ENCODE data around the gene PHC2. TPM values are rescaled to one million over a fixed set of nuclear protein-coding genes. Genes with fewer than 3 reads are reported as not detected.

The PHC2 gene
- total and polyA plus RNA-seq, 2 of the 13 experiments (the other 11 are each of a cell fraction or from before 2014, with no cell fraction given): 52.5 to 84.9 TPM

DNA sequence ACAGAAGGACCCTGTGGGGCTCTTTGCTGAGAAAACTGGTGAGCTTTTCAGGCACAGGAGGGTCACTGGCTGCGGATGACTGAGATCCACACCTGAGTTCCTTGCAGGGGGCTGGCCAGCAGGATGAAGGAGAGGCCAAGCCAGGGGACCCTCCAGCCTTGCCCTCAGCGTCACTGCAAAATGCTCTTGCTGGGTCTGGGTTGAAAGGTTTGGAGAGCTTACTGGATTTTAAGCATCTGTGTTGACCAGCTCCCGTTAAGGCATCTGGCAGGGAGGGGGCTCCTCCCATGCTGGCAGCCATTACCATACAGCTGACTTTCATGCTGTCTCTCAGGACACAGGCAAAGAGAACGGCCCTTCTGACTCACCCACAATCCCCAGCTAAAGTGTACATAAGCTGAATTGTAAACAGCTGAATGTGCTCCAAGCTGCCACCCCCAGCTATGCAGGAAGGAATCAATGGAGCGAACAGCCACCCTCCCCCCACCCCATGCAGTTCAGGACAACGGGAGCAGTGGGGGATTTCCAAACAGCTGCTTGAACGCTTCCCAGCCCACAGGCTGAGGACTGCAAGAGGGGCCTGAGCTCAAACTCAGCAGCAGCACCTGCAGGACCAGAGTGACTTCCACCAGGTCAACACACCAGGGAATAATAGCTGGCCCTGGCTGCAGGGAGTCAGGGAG is 88.7 kb downstream of the PHC2 start (continued):
- TF ChIP-seq, protein P1, sequence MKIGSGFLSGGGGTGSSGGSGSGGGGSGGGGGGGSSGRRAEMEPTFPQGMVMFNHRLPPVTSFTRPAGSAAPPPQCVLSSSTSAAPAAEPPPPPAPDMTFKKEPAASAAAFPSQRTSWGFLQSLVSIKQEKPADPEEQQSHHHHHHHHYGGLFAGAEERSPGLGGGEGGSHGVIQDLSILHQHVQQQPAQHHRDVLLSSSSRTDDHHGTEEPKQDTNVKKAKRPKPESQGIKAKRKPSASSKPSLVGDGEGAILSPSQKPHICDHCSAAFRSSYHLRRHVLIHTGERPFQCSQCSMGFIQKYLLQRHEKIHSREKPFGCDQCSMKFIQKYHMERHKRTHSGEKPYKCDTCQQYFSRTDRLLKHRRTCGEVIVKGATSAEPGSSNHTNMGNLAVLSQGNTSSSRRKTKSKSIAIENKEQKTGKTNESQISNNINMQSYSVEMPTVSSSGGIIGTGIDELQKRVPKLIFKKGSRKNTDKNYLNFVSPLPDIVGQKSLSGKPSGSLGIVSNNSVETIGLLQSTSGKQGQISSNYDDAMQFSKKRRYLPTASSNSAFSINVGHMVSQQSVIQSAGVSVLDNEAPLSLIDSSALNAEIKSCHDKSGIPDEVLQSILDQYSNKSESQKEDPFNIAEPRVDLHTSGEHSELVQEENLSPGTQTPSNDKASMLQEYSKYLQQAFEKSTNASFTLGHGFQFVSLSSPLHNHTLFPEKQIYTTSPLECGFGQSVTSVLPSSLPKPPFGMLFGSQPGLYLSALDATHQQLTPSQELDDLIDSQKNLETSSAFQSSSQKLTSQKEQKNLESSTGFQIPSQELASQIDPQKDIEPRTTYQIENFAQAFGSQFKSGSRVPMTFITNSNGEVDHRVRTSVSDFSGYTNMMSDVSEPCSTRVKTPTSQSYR (CRISPR knock-in tag; IDR thresholded peaks at IDR 0.05; ENCODE audit: borderline replicate concordance): peak; percentile 99
- TF ChIP-seq, protein P2, sequence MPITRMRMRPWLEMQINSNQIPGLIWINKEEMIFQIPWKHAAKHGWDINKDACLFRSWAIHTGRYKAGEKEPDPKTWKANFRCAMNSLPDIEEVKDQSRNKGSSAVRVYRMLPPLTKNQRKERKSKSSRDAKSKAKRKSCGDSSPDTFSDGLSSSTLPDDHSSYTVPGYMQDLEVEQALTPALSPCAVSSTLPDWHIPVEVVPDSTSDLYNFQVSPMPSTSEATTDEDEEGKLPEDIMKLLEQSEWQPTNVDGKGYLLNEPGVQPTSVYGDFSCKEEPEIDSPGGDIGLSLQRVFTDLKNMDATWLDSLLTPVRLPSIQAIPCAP (CRISPR knock-in tag; IDR thresholded peaks at IDR 0.05; ENCODE audit: low read depth): no peak
- TF ChIP-seq ZMYM3 (CRISPR knock-in tag; IDR thresholded peaks at IDR 0.05) (no peak; the same call in 1 of the 2 replicates), PPARG (CRISPR knock-in tag; conservative IDR thresholded peaks at IDR 0.05) (peak; percentile 75), NR2C2 (CRISPR knock-in tag; IDR thresholded peaks at IDR 0.05; ENCODE audit: borderline replicate concordance) (no peak; the same call in 1 of the 2 replicates), XBP1 (CRISPR knock-in tag; IDR thresholded peaks at IDR 0.05) (no peak), POLR2G (IDR thresholded peaks at IDR 0.05; ENCODE audit: low read depth, low read length) (peak; percentile 63), TOE1 (CRISPR knock-in tag; IDR thresholded peaks at IDR 0.05) (no peak), ZNF274 (CRISPR knock-in tag; IDR thresholded peaks at IDR 0.05) (peak; percentile 31; the same call in 1 of the 2 replicates), NCOA2 (CRISPR knock-in tag; IDR thresholded peaks at IDR 0.05) (peak; percentile 87), E2F1 (CRISPR knock-in tag; IDR thresholded peaks at IDR 0.05) (no peak), NAIF1 (CRISPR knock-in tag; IDR thresholded peaks at IDR 0.05; ENCODE audit: borderline replicate concordance) (no peak), PLSCR1 (CRISPR knock-in tag; IDR thresholded peaks at IDR 0.05; ENCODE audit: borderline replicate concordance) (no peak), HOXA9 (CRISPR knock-in tag; IDR thresholded peaks at IDR 0.05; ENCODE audit: borderline replicate concordance) (no peak), ZNF367 (CRISPR knock-in tag; IDR thresholded peaks at IDR 0.05; ENCODE audit: borderline replicate concordance) (no peak), ZNF616 (CRISPR knock-in tag; IDR thresholded peaks at IDR 0.05; ENCODE audit: low read depth) (no peak; the same call in 1 of the 2 replicates), ZSCAN20 (CRISPR knock-in tag; IDR thresholded peaks at IDR 0.05; ENCODE audit: borderline replicate concordance) (no peak), HMGA1 (CRISPR knock-in tag; conservative IDR thresholded peaks at IDR 0.05) (no peak), ARNT2 (CRISPR knock-in tag; IDR thresholded peaks at IDR 0.05; ENCODE audit: low read depth) (no peak)
- TF ChIP-seq, protein P3, sequence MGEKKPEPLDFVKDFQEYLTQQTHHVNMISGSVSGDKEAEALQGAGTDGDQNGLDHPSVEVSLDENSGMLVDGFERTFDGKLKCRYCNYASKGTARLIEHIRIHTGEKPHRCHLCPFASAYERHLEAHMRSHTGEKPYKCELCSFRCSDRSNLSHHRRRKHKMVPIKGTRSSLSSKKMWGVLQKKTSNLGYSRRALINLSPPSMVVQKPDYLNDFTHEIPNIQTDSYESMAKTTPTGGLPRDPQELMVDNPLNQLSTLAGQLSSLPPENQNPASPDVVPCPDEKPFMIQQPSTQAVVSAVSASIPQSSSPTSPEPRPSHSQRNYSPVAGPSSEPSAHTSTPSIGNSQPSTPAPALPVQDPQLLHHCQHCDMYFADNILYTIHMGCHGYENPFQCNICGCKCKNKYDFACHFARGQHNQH (CRISPR knock-in tag; IDR thresholded peaks at IDR 0.05): peak; percentile 94; the same call in 1 of the 2 replicates
- TF ChIP-seq, protein P4, sequence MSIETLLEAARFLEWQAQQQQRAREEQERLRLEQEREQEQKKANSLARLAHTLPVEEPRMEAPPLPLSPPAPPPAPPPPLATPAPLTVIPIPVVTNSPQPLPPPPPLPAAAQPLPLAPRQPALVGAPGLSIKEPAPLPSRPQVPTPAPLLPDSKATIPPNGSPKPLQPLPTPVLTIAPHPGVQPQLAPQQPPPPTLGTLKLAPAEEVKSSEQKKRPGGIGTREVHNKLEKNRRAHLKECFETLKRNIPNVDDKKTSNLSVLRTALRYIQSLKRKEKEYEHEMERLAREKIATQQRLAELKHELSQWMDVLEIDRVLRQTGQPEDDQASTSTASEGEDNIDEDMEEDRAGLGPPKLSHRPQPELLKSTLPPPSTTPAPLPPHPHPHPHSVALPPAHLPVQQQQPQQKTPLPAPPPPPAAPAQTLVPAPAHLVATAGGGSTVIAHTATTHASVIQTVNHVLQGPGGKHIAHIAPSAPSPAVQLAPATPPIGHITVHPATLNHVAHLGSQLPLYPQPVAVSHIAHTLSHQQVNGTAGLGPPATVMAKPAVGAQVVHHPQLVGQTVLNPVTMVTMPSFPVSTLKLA (IDR thresholded peaks at IDR 0.05): peak; percentile 80

All from HepG2 (cell line).